LNCAP (cell line): ENCODE data around the gene TAPBP.

Experiments
- CTCF ChIP-seq: fragments of 450-650 bp; IDR thresholded peaks from 2 replicates; pipeline ENCODE4 v1.5.1; 2017; ENCODE audit warnings: mild to moderate bottlenecking

Gene TAPBP

GRCh38 chr6:33277663-33278391 is 36.1 kb downstream of the TAPBP start:
- TF ChIP-seq CTCF = no peak

GRCh38 chr6:33276864-33277662 is 36.8 kb downstream of the TAPBP start, which contains the start of gene B3GALT4:
Gene B3GALT4, plus strand, starts transcription at chr6:33277123. Its CDS starts 297 bp downstream, at chr6:33277420.
- peak; percentile 39; the same call in 1 of the 2 replicates for TF ChIP-seq CTCF

- TF ChIP-seq CTCF = no peak
These were observed 37.4 kb downstream of the TAPBP start for GRCh38 chr6:33276581-33276863.

GRCh38 chr6:33273924-33274902 is 39.7 kb downstream of the TAPBP start:
- no peak for TF ChIP-seq CTCF

- no peak for TF ChIP-seq CTCF
These were observed 40.6 kb downstream of the TAPBP start for GRCh38 chr6:33273129-33273923.

GRCh38 chr6:33272275-33273128 is 41.4 kb downstream of the TAPBP start:
- no peak for TF ChIP-seq CTCF
